Gastrocnemius medialis (tissue), 4 donors: ENCODE results near the gene CCR9. TPM values are rescaled to one million over a fixed set of nuclear protein-coding genes. Genes with fewer than 3 reads are reported as not detected.
"Not testable (repeated sequence)": the region's sequence is repeated elsewhere in the genome, so short reads cannot be mapped to it uniquely, and the experiment has no call there.

Experiments
- ATAC-seq, 2 donors: fragments of 150-250 bp; one replicate each; pipeline ENCODE4 v1.9.1; 2016
- DNase-seq, 2 donors: peaks; one replicate each; pipeline ENCODE4 v3.0.0-alpha.2; 2019
- H3K27ac ChIP-seq, 4 donors: fragments of 200-600 bp; sonication (generic); 1 replicate in 1 of 4; 2 replicates in 3 of 4; pipeline ENCODE4 v1.5.1; 2016 to 2018; ENCODE audit warnings: mild to moderate bottlenecking in 2 of 4, moderate library complexity in 1 of 4
- H3K27me3 ChIP-seq, 3 donors: fragments of 200-600 bp; sonication (generic) in 2 of 3; 1 replicate in 1 of 3; 2 replicates in 2 of 3; pipeline versions ENCODE4 v1.5.1 to v1.6.0; 2016 to 2019; ENCODE audit warnings: mild to moderate bottlenecking in 1 of 3, moderate library complexity in 1 of 3
- H3K36me3 ChIP-seq, 2 donors: fragments of 200-600 bp; sonication (generic) in 1 of 2; one replicate each; pipeline ENCODE4 v1.5.1; 2017 to 2018
- H3K4me1 ChIP-seq, 2 donors: fragments of 200-600 bp; sonication (generic) in 1 of 2; one replicate each; pipeline ENCODE4 v1.5.1; 2016 to 2017; ENCODE audit warnings: mild to moderate bottlenecking in 2 of 2
- H3K4me3 ChIP-seq, 4 donors: fragments of 200-600 bp; sonication (generic) in 3 of 4; 1 replicate in 1 of 4; 2 replicates in 3 of 4; pipeline ENCODE4 v1.5.1; 2016 to 2019; ENCODE audit warnings: mild to moderate bottlenecking in 2 of 4
- H3K9me3 ChIP-seq, 3 donors: fragments of 200-600 bp; sonication (generic) in 2 of 3; 1 replicate in 1 of 3; 2 replicates in 2 of 3; pipeline ENCODE4 v1.5.1; 2016 to 2019
- CTCF ChIP-seq, 5 experiments: fragments of 450-650 bp in 3 of 5; fragments of 200-600 bp in 2 of 5; sonication (generic) in 2 of 5; IDR thresholded peaks in 4 of 5; conservative IDR thresholded peaks in 1 of 5; 1 replicate in 4 of 5; 2 replicates in 1 of 5; pipeline ENCODE4 v1.5.1; 2016 to 2019; ENCODE audit warnings: antibody characterized with exemption in 5 of 5, mild to moderate bottlenecking in 3 of 5, moderate library complexity in 3 of 5
- POLR2A ChIP-seq, 2 donors: fragments of 450-650 bp; IDR thresholded peaks; one replicate each; pipeline ENCODE4 v1.6.1; 2017; ENCODE audit warnings: antibody characterized with exemption in 2 of 2, mild to moderate bottlenecking in 2 of 2, moderate library complexity in 2 of 2
- in situ Hi-C, 4 donors: fragments of 200-750 bp; cut with MboI; loops; one replicate each; pipeline versions ENCODE4 v1.15.0 to v1.8.0; 2017; ENCODE audit warnings: low sequenced_read_pairs in 4 of 4
- intact Hi-C: fragments of 100-400 bp; cut with DNase I; formaldehyde crosslinking; loops from one replicate; pipeline ENCODE4 v1.15.1; 2023; ENCODE audit warnings: low total_unique reads
- total RNA-seq, 4 donors: library from RNA; depleted of rRNA; stranded (reverse); fragments of >200 nt; gene quantifications; one replicate each; pipeline versions ENCODE4 v1.1.0 to v1.2.3, GENCODE V29; 2016

The CCR9 gene
- total RNA-seq, 4 donors from 2014 or later: 0.09 to 0.13 TPM; not detected in 2

- Histone ChIP-seq H3K4me1 (peaks cover 17 to 23% of the 10 kb centered on the region in 2 donors), H3K9me3 (no peaks in the 10 kb centered on the region), H3K4me3 (no peak overlapping the region), H3K36me3 (no peaks in the 10 kb centered on the region), H3K27me3 (no peaks in the 10 kb centered on the region), H3K27ac (no peak overlapping the region)
- TF ChIP-seq POLR2A (IDR thresholded peaks at IDR 0.05) (no peak), CTCF (IDR thresholded peaks at IDR 0.05 in 4 of 5, conservative IDR thresholded peaks at IDR 0.05 in 1 of 5) (no peak)
- no peak for ATAC-seq
- DNase-seq: no peak
- intact Hi-C loops (loop anchor here (10.0 kb wide), 1 partner anchor 232 kb away; no protein-coding TSS in a partner anchor), in situ Hi-C loops (no loop called here)
Observed at GRCh38 chr3:45842851-45843625, 43.3 kb upstream of the CCR9 start.

- no peaks in the 10 kb centered on the region for H3K9me3 ChIP-seq
- H3K27ac ChIP-seq: no peak overlapping the region
- DNase-seq (no peak), ATAC-seq (no peak)
- in situ Hi-C loops: no loop called here
- TF ChIP-seq POLR2A (IDR thresholded peaks at IDR 0.05) (no peak), CTCF (IDR thresholded peaks at IDR 0.05 in 4 of 5, conservative IDR thresholded peaks at IDR 0.05 in 1 of 5) (no peak)
- no peaks in the 10 kb centered on the region for H3K36me3 ChIP-seq
- H3K27me3 ChIP-seq: no peaks in the 10 kb centered on the region
- H3K4me1 ChIP-seq: peaks cover 17 to 34% of the 10 kb centered on the region in 2 donors
- intact Hi-C loops: loop anchor here (10.0 kb wide), 1 partner anchor 230 kb away; no protein-coding TSS in a partner anchor
- no peak overlapping the region for H3K4me3 ChIP-seq
Observed at GRCh38 chr3:45844616-45845015, 41.7 kb upstream of the CCR9 start.

DNA sequence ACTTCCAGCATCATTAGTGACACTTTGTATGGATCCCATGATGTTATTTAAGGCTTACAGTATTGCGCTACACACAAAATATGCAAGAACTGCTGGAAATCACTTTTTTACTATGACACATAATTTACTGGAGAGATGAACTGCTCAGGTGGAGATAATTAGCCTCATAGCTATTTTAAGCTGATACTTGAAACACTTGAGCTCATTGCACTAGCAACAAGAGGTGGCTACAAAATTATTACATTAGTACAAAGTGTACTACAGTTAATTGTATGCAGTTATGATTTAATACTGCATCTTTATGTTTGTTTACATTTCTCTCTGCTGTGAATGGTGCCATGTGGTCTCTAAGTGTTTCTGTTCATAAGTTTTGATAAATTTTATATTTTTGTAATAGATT is 38.0 kb upstream of the CCR9 start:
- H3K27me3 ChIP-seq: no peaks in the 10 kb centered on the region
- TF ChIP-seq POLR2A (IDR thresholded peaks at IDR 0.05): no peak
- TF ChIP-seq CTCF (IDR thresholded peaks at IDR 0.05 in 4 of 5, conservative IDR thresholded peaks at IDR 0.05 in 1 of 5): no peak
- H3K36me3 ChIP-seq: no peaks in the 10 kb centered on the region
- ATAC-seq (no peak), DNase-seq (no peak)
- peaks cover 0 to 18% of the 10 kb centered on the region in 2 donors for H3K4me1 ChIP-seq
- no peak overlapping the region for H3K4me3 ChIP-seq
- intact Hi-C loops (loop anchor here (10.0 kb wide), 1 partner anchor 226 kb away; no protein-coding TSS in a partner anchor), in situ Hi-C loops (no loop called here)
- no peaks in the 10 kb centered on the region for H3K9me3 ChIP-seq
- H3K27ac ChIP-seq: no peak overlapping the region

- in situ Hi-C loops (no loop called here), intact Hi-C loops (no loop called here)
Observed at GRCh38 chr3:45852828-45853227, 33.5 kb upstream of the CCR9 start.

DNA sequence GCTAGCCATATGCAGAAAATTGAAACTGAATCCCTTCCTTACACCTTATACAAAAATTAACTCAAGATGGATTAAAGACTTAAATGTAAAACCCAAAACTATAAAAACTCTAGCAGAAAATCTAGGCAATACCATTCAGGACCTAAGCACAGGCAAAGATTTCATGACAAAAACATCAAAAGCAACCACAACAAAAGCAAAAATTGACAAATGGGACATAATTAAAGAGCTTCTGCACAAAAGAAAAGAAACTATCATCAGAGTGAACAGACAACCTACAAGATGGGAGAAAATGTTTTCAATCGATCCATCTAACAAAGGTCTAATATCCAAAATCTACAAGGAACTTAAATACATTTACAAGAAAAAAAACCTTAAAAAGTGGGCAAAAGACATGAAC is 30.0 kb upstream of the CCR9 start:
- in situ Hi-C loops, intact Hi-C loops, DNase-seq, H3K4me3 ChIP-seq, H3K27me3 ChIP-seq, H3K27ac ChIP-seq, H3K9me3 ChIP-seq, ATAC-seq, H3K4me1 ChIP-seq, H3K36me3 ChIP-seq: not testable (repeated sequence)

More at GRCh38 chr3:45852828-45853227, 33.5 kb upstream of the CCR9 start:
- TF ChIP-seq POLR2A (IDR thresholded peaks at IDR 0.05) (no peak), CTCF (IDR thresholded peaks at IDR 0.05 in 4 of 5, conservative IDR thresholded peaks at IDR 0.05 in 1 of 5) (no peak)
- Histone ChIP-seq H3K36me3 (no peaks in the 10 kb centered on the region), H3K27ac (no peak overlapping the region), H3K4me1 (peaks cover 0 to 13% of the 10 kb centered on the region in 2 donors), H3K27me3 (no peaks in the 10 kb centered on the region), H3K4me3 (no peak overlapping the region), H3K9me3 (no peaks in the 10 kb centered on the region)
- ATAC-seq: no peak
- DNase-seq: no peak

DNA sequence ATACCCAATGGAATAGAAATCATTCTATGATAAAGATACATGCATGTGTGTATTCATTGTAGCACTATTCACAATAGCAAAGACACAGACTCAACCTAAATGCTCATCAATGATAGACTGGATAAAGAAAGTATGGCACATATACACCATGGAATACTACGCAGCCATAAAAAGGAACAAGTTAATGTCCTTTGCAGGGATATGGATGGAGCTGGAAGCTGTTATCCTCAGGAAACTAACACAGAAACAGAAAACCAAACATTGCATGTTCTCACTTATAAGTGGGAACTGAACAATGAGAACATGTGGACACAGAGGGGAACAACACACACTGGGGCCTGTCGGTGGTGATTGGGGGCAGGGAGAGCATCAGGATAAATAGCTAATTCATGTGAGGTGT is 29.3 kb upstream of the CCR9 start:
- ATAC-seq, H3K27ac ChIP-seq, H3K27me3 ChIP-seq, H3K36me3 ChIP-seq, intact Hi-C loops, DNase-seq, H3K4me1 ChIP-seq, in situ Hi-C loops, H3K4me3 ChIP-seq, H3K9me3 ChIP-seq: not testable (repeated sequence)
